Measurements from ENCODE around the gene CERS6.

CERS6 gene

GRCh38 chr2:168565512-168565911, 109.4 kb downstream of the CERS6 start:
- CTCF ChIA-PET = no interaction called here
- no peak for DNase-seq (ENCODE audit: extremely low spot score)
- POLR2A ChIA-PET = no interaction called here
- no peak for TF ChIP-seq ARNT (IDR thresholded peaks at IDR 0.05)
- TF ChIP-seq SUZ12 (IDR thresholded peaks at IDR 0.05) = no peak
- TF ChIP-seq FOXK2 (IDR thresholded peaks at IDR 0.05) = no peak
- TF ChIP-seq SP1 (IDR thresholded peaks at IDR 0.05) = no peak
- TF ChIP-seq, protein P1, sequence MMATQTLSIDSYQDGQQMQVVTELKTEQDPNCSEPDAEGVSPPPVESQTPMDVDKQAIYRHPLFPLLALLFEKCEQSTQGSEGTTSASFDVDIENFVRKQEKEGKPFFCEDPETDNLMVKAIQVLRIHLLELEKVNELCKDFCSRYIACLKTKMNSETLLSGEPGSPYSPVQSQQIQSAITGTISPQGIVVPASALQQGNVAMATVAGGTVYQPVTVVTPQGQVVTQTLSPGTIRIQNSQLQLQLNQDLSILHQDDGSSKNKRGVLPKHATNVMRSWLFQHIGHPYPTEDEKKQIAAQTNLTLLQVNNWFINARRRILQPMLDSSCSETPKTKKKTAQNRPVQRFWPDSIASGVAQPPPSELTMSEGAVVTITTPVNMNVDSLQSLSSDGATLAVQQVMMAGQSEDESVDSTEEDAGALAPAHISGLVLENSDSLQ (IDR thresholded peaks at IDR 0.05) = no peak
- TF ChIP-seq LEF1 (IDR thresholded peaks at IDR 0.05; ENCODE audit: borderline replicate concordance) = no peak
- TF ChIP-seq CTBP1 (IDR thresholded peaks at IDR 0.05; ENCODE audit: borderline replicate concordance) = no peak
- TF ChIP-seq L3MBTL2 (conservative IDR thresholded peaks at IDR 0.05) = no peak
- no peak for TF ChIP-seq FOXM1 (IDR thresholded peaks at IDR 0.05; ENCODE audit: borderline replicate concordance)
- TF ChIP-seq ZNF384 (IDR thresholded peaks at IDR 0.05) = no peak
- TF ChIP-seq TARDBP (IDR thresholded peaks at IDR 0.05) = no peak
- no peak for TF ChIP-seq BHLHE40 (IDR thresholded peaks at IDR 0.05; ENCODE audit: borderline replicate concordance)
- TF ChIP-seq HDGF (IDR thresholded peaks at IDR 0.05; ENCODE audit: borderline replicate concordance) = no peak

DNA sequence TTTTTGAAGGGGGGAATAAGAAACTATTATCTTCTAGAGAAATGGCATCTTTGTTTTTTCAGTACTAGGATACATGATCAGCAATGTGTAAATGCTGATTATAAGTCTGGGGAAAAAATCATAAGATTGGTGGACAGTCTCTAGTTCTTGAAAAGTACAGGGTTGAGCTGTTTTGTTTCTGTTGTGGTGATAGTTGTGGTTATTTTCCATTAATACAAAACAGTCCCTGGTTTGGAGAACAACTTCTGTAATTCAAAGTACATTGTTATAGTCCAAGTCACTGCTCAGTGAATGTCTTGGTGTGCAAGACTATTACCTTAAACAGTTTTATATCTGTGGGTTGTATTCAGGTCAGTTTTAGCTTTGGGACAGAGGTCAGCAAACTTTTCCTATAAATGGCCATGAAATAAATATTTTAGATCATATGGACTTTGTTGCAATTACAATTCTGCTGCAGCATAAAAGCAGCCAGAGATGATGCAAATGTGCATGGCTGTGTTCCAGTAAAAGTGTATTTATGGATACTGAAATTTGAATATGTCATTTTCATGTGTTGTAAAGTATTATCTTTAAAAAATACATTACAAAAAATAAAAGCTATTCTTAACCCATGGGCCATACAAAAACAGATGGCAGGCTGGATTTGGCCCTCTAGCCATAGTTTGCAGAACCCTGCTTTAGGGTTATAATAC, 111.0 kb downstream of the CERS6 start:
- TF ChIP-seq CTBP1 (IDR thresholded peaks at IDR 0.05; ENCODE audit: borderline replicate concordance) = no peak
- no peak for TF ChIP-seq FOXA1 (IDR thresholded peaks at IDR 0.05)
- TF ChIP-seq SUZ12 (IDR thresholded peaks at IDR 0.05) = no peak
- no peak for TF ChIP-seq ARNT (IDR thresholded peaks at IDR 0.05)
- no peak for TF ChIP-seq BHLHE40 (IDR thresholded peaks at IDR 0.05; ENCODE audit: borderline replicate concordance)
- no peak for TF ChIP-seq ELF4 (IDR thresholded peaks at IDR 0.05)
- no peak for TF ChIP-seq L3MBTL2 (conservative IDR thresholded peaks at IDR 0.05)
- TF ChIP-seq LEF1 (IDR thresholded peaks at IDR 0.05; ENCODE audit: borderline replicate concordance) = no peak
- TF ChIP-seq FOXM1 (IDR thresholded peaks at IDR 0.05; ENCODE audit: borderline replicate concordance) = no peak
- TF ChIP-seq HDGF (IDR thresholded peaks at IDR 0.05; ENCODE audit: borderline replicate concordance) = no peak
- no peak for TF ChIP-seq SP1 (IDR thresholded peaks at IDR 0.05)
- no peak for TF ChIP-seq NFRKB (IDR thresholded peaks at IDR 0.05)
- TF ChIP-seq FOXK2 (IDR thresholded peaks at IDR 0.05) = no peak
- TF ChIP-seq ZNF384 (IDR thresholded peaks at IDR 0.05) = no peak
- TF ChIP-seq TARDBP (IDR thresholded peaks at IDR 0.05) = no peak
- TF ChIP-seq, protein P1 (IDR thresholded peaks at IDR 0.05) = no peak
- ChIA-PET CTCF (no interaction called here), POLR2A (no interaction called here)
- DNase-seq (ENCODE audit: extremely low spot score) = no peak

- CTCF ChIA-PET = no interaction called here
- no peak for TF ChIP-seq ARNT (IDR thresholded peaks at IDR 0.05)
- no peak for TF ChIP-seq HDGF (IDR thresholded peaks at IDR 0.05; ENCODE audit: borderline replicate concordance)
- no peak for TF ChIP-seq FOXK2 (IDR thresholded peaks at IDR 0.05)
- TF ChIP-seq, protein P1 (IDR thresholded peaks at IDR 0.05) = no peak
- no peak for TF ChIP-seq ZNF384 (IDR thresholded peaks at IDR 0.05)
- TF ChIP-seq L3MBTL2 (conservative IDR thresholded peaks at IDR 0.05) = no peak
- TF ChIP-seq LEF1 (IDR thresholded peaks at IDR 0.05; ENCODE audit: borderline replicate concordance) = no peak
- no peak for TF ChIP-seq SUZ12 (IDR thresholded peaks at IDR 0.05)
- no peak for TF ChIP-seq BHLHE40 (IDR thresholded peaks at IDR 0.05; ENCODE audit: borderline replicate concordance)
- no peak for DNase-seq (ENCODE audit: extremely low spot score)
- POLR2A ChIA-PET = no interaction called here
These were observed 111.8 kb downstream of the CERS6 start for GRCh38 chr2:168567836-168568235.

DNA sequence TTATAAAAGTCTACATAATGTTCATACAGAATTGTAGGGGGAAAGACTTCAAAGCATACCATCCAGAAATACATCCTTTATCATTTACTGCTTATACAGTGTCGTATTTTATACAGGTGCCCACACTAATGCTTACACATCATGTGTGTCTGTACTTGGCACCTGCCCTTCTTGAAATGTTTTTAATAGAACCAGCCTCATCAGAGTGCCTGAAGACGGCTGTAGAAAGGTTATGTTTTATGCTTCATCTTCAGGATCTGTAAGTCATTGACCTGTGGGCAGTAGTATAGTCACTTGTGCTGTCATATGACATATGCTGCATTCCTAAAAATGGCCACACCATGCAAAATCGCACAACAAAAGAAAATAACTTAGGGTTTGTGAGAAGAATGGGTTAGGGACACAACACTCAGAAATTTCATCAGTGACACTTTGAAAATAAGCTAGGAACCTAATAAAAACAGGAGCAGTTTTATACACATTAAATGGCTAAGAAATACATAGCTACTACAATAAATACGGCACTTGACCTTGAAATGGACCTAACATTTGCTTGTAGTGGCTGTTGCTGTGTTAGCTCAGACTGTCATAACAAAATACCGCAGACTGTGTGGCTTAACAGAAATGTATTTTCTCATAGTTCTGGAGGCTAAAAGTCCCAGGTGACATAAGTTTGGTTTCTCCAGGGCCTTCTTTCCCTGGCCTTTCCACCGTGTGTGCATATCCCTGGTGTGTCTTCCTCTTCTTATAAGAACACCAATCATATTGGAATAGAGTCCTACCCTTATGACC, 112.6 kb downstream of the CERS6 start:
- TF ChIP-seq FOXM1 (IDR thresholded peaks at IDR 0.05; ENCODE audit: borderline replicate concordance) (no peak), FOXK2 (IDR thresholded peaks at IDR 0.05) (no peak), ELF4 (IDR thresholded peaks at IDR 0.05) (no peak), HDGF (IDR thresholded peaks at IDR 0.05; ENCODE audit: borderline replicate concordance) (no peak), BHLHE40 (IDR thresholded peaks at IDR 0.05; ENCODE audit: borderline replicate concordance) (no peak), FOXA1 (IDR thresholded peaks at IDR 0.05) (no peak), L3MBTL2 (conservative IDR thresholded peaks at IDR 0.05) (no peak), SUZ12 (IDR thresholded peaks at IDR 0.05) (no peak), SP1 (IDR thresholded peaks at IDR 0.05) (no peak), NFRKB (IDR thresholded peaks at IDR 0.05) (no peak), ARNT (IDR thresholded peaks at IDR 0.05) (no peak), TARDBP (IDR thresholded peaks at IDR 0.05) (no peak), ZNF384 (IDR thresholded peaks at IDR 0.05) (no peak), LEF1 (IDR thresholded peaks at IDR 0.05; ENCODE audit: borderline replicate concordance) (no peak), CTBP1 (IDR thresholded peaks at IDR 0.05; ENCODE audit: borderline replicate concordance) (no peak)
- TF ChIP-seq, protein P1 (IDR thresholded peaks at IDR 0.05) = no peak
- CTCF ChIA-PET = no interaction called here
- DNase-seq (ENCODE audit: extremely low spot score) = no peak
- POLR2A ChIA-PET = no interaction called here

DNA sequence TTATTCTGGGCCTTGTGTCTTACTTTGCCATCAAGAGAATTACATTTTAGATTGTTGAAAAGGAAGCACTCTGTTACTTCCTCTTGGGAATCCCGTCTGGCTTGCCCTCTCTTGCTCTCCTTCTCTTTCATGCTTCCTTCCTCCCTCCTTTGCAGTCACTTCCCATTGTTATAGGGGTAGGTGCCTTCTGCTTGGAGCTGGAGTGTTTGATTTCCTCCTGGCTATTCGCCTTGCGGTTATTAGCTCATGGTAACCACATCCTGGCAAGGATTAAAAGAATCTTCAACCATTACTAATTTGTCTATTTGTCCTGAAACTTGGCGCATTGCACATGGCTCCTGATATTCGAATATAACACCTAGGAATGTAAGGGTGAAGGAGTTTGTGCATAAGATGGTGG, 115.0 kb downstream of the CERS6 start:
- TF ChIP-seq HDGF (IDR thresholded peaks at IDR 0.05; ENCODE audit: borderline replicate concordance) (no peak), FOXM1 (IDR thresholded peaks at IDR 0.05; ENCODE audit: borderline replicate concordance) (no peak), SP1 (IDR thresholded peaks at IDR 0.05) (no peak), ARNT (IDR thresholded peaks at IDR 0.05) (no peak), BHLHE40 (IDR thresholded peaks at IDR 0.05; ENCODE audit: borderline replicate concordance) (no peak), ZNF384 (IDR thresholded peaks at IDR 0.05) (no peak), TARDBP (IDR thresholded peaks at IDR 0.05) (no peak), NFRKB (IDR thresholded peaks at IDR 0.05) (no peak), LEF1 (IDR thresholded peaks at IDR 0.05; ENCODE audit: borderline replicate concordance) (no peak), ELF4 (IDR thresholded peaks at IDR 0.05) (no peak), L3MBTL2 (conservative IDR thresholded peaks at IDR 0.05) (no peak), FOXK2 (IDR thresholded peaks at IDR 0.05) (no peak), CTBP1 (IDR thresholded peaks at IDR 0.05; ENCODE audit: borderline replicate concordance) (no peak), FOXA1 (IDR thresholded peaks at IDR 0.05) (no peak), SUZ12 (IDR thresholded peaks at IDR 0.05) (no peak)
- TF ChIP-seq, protein P1 (IDR thresholded peaks at IDR 0.05) = no peak
- no peak for DNase-seq (ENCODE audit: extremely low spot score)
- POLR2A ChIA-PET = no interaction called here
- CTCF ChIA-PET = no interaction called here

Data from HEK293T (cell line).